ENCODE data around the gene PSMB8. TPM values are rescaled to one million over a fixed set of nuclear protein-coding genes. Genes with fewer than 3 reads are reported as not detected.

The PSMB8 gene
- total RNA-seq, 6 experiments from 2014 or later, result 24.4 to 43.3 (median 39.5) TPM

GRCh38 chr6:32833664-32834063 is 10.2 kb downstream of the PSMB8 start:
- Mint-ChIP-seq H3K4me3 (no peak overlapping the region), H3K27me3 (ENCODE audit: insufficient read depth) (no peaks in the 10 kb centered on the region; the same call in 1 of the 2 replicates), H3K4me1 (ENCODE audit: low read depth) (peaks cover 23% of the 10 kb centered on the region), H3K27ac (no peak overlapping the region), H3K36me3 (ENCODE audit: low read depth) (0 out of 2 replicates have a peak, but pooled peaks cover 7% of the 10 kb centered on the region), H3K9me3 (no peaks in the 10 kb centered on the region)
- no peak for DNase-seq
- no peak for TF ChIP-seq CTCF (IDR thresholded peaks at IDR 0.05)

- Mint-ChIP-seq H3K27ac (no peak overlapping the region), H3K27me3 (ENCODE audit: insufficient read depth) (no peaks in the 10 kb centered on the region; the same call in 1 of the 2 replicates), H3K9me3 (no peaks in the 10 kb centered on the region), H3K36me3 (ENCODE audit: low read depth) (peaks cover 10% of the 10 kb centered on the region), H3K4me1 (ENCODE audit: low read depth) (peaks cover 21% of the 10 kb centered on the region), H3K4me3 (no peak overlapping the region)
- no peak for TF ChIP-seq CTCF (IDR thresholded peaks at IDR 0.05)
- DNase-seq, result no peak
These were observed 11.3 kb downstream of the PSMB8 start for GRCh38 chr6:32832535-32832934.

GRCh38 chr6:32830936-32831335 is 12.9 kb downstream of the PSMB8 start:
- H3K27ac Mint-ChIP-seq, result no peak overlapping the region
- 0 out of 2 replicates have a peak, but pooled peaks cover 2% of the 10 kb centered on the region for H3K27me3 Mint-ChIP-seq (ENCODE audit: insufficient read depth)
- H3K9me3 Mint-ChIP-seq, result no peaks in the 10 kb centered on the region
- no peak for TF ChIP-seq CTCF (IDR thresholded peaks at IDR 0.05)
- peaks cover 13% of the 10 kb centered on the region for H3K4me1 Mint-ChIP-seq (ENCODE audit: low read depth)
- DNase-seq, result no peak
- peaks cover 13% of the 10 kb centered on the region for H3K36me3 Mint-ChIP-seq (ENCODE audit: low read depth)
- no peak overlapping the region for H3K4me3 Mint-ChIP-seq

GRCh38 chr6:32830017-32830416 is 13.8 kb downstream of the PSMB8 start:
- peaks cover 10% of the 10 kb centered on the region for H3K4me1 Mint-ChIP-seq (ENCODE audit: low read depth)
- no peak overlapping the region for H3K4me3 Mint-ChIP-seq
- H3K27ac Mint-ChIP-seq, result no peak overlapping the region
- TF ChIP-seq CTCF (IDR thresholded peaks at IDR 0.05), result no peak
- no peaks in the 10 kb centered on the region for H3K9me3 Mint-ChIP-seq
- H3K27me3 Mint-ChIP-seq (ENCODE audit: insufficient read depth), result 0 out of 2 replicates have a peak, but pooled peaks cover 2% of the 10 kb centered on the region
- H3K36me3 Mint-ChIP-seq (ENCODE audit: low read depth), result peaks cover 13% of the 10 kb centered on the region
- no peak for DNase-seq

- DNase-seq, result no peak
- Mint-ChIP-seq H3K4me1 (ENCODE audit: low read depth) (peaks cover 10% of the 10 kb centered on the region), H3K9me3 (no peaks in the 10 kb centered on the region), H3K4me3 (no peak overlapping the region), H3K27ac (no peak overlapping the region), H3K27me3 (ENCODE audit: insufficient read depth) (0 out of 2 replicates have a peak, but pooled peaks cover 2% of the 10 kb centered on the region), H3K36me3 (ENCODE audit: low read depth) (peaks cover 13% of the 10 kb centered on the region)
- no peak for TF ChIP-seq CTCF (IDR thresholded peaks at IDR 0.05)
These were observed 14.4 kb downstream of the PSMB8 start for GRCh38 chr6:32829495-32829894.

- H3K4me3 Mint-ChIP-seq, result no peak overlapping the region
- H3K4me1 Mint-ChIP-seq (ENCODE audit: low read depth), result peaks cover 10% of the 10 kb centered on the region
- H3K27ac Mint-ChIP-seq, result no peak overlapping the region
- no peaks in the 10 kb centered on the region for H3K9me3 Mint-ChIP-seq
- H3K36me3 Mint-ChIP-seq (ENCODE audit: low read depth), result peaks cover 6% of the 10 kb centered on the region
- TF ChIP-seq CTCF (IDR thresholded peaks at IDR 0.05), result no peak
- 0 out of 2 replicates have a peak, but pooled peaks cover 2% of the 10 kb centered on the region for H3K27me3 Mint-ChIP-seq (ENCODE audit: insufficient read depth)
- no peak for DNase-seq
These were observed 16.8 kb downstream of the PSMB8 start for GRCh38 chr6:32827025-32827424.
